ENCODE results near the gene SPRED1.

- TF ChIP-seq, protein P1, sequence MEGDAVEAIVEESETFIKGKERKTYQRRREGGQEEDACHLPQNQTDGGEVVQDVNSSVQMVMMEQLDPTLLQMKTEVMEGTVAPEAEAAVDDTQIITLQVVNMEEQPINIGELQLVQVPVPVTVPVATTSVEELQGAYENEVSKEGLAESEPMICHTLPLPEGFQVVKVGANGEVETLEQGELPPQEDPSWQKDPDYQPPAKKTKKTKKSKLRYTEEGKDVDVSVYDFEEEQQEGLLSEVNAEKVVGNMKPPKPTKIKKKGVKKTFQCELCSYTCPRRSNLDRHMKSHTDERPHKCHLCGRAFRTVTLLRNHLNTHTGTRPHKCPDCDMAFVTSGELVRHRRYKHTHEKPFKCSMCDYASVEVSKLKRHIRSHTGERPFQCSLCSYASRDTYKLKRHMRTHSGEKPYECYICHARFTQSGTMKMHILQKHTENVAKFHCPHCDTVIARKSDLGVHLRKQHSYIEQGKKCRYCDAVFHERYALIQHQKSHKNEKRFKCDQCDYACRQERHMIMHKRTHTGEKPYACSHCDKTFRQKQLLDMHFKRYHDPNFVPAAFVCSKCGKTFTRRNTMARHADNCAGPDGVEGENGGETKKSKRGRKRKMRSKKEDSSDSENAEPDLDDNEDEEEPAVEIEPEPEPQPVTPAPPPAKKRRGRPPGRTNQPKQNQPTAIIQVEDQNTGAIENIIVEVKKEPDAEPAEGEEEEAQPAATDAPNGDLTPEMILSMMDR (IDR thresholded peaks at IDR 0.05) = no peak
- no peak for TF ChIP-seq ZFX (IDR thresholded peaks at IDR 0.05; ENCODE audit: borderline replicate concordance)
These were observed 14.9 kb downstream of the SPRED1 start for GRCh38 chr15:38267421-38268022.

Data from 22Rv1 (cell line).